ENCODE results near the gene GRHL3.
A peak's percentile ranks its signal among the peaks of the same experiment; 100 is the strongest.

GRHL3 gene

DNA sequence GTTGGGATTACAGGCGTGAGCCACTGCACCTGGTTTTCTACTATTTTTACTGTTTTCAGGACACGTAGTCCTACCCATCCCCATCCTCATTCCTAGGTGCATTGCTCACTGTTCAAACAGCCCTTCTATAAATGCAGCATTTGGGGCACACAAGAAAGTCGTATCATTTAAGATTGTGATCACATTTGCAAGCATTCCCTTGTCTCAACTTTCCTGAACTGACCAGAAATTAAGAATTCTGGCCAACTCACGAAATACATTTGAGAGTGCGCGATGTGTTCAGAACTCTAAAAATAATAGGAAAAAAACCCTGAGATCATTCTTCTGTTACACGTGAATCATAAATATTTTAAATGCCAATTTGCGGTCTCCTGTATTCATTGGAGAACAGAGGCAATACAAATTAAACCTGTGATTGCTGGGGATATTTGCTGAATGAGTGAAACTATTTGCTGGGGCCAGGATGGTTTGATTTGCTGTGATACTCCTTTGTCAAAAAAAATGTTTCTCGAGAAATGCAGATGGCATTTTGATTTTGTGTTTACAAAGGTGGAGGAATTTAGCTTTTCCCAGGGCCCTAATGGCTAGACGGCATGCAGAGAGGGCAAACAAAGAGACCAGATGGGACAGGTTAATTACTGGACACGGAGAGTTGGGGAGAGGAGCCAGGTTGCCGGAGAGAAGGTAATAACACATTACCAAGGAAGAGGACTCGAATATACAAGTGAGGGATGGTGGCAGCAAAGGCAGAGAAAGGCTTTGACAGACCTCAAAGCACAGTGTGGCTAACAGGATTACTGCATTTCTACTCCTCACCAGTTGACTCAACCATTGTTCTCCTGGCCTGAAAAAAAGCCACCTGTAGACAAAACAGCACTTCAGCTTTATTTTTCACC is 56.0 kb downstream of the GRHL3 start:
- no peak for DNase-seq (ENCODE audit: low read depth)

- DNase-seq (ENCODE audit: low read depth), result no peak
Observed at GRCh38 chr1:24379733-24380315, 60.7 kb downstream of the GRHL3 start.

DNA sequence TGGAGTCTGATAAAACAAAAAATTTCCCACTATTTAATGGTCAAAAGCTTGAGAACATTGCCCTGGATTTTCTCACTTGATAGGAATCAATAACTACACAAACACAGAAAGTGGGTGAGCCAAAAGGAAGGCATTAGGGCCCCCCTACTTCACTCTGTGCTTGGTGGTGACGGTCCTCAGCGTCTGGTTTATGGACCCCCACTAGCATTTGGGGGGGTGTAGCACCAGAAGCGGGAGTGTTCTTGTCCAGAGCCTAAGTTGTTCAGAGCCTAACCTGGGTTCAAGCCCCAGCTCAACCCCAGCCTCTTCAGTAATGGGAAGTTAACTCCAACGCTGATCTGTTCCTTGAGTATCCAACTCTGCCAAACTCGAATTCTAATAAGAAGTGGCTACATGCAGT is 61.4 kb downstream of the GRHL3 start:
- DNase-seq (ENCODE audit: low read depth), result no peak

DNA sequence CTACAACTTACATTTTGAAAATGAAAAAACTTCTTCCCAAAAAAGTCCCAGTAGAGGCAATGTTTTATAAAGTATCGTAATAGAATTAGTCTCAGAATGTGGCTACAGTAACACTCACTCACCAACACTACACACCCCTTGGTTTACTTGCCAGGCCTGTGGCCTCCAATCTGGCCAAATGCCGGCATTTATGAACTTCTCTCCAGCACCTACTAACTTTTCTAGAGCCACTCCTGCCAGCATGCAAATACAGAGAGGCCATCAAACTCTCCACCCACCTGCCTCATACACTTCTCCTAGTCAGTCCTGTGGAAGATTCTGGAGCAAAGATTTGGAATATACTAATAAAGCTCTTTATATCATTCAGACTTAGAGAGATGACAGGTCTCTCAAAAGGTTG is 62.1 kb downstream of the GRHL3 start:
- DNase-seq (ENCODE audit: low read depth), result no peak

GRCh38 chr1:24382165-24382577 is 63.0 kb downstream of the GRHL3 start:
- DNase-seq (ENCODE audit: low read depth), result no peak

DNA sequence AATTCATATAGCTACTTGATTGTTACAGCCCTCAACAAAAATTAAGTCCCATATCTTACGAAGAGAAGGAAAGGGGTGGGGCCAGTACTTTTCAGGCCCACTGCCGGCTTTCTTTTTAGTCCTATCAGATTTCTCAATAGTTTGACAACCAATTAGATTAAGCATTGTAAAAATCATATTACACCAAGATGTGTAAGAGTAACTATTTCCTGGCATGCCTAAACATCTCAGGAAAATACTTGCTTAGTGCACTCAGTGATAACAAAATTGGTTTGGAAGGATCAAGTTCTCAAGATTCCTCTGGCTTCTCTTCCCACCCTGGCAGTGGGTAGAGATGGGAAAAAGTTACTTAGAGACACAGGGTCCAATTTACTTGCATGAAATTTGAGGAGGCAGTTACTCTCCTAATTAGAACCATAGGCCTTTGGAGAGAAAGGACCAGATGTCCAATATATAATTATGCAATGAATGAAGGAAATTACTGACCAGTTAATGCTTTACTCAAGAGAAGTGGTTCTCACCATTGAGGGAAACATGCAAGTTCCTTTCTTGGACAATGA is 64.3 kb downstream of the GRHL3 start:
- DNase-seq (ENCODE audit: low read depth), result no peak

DNA sequence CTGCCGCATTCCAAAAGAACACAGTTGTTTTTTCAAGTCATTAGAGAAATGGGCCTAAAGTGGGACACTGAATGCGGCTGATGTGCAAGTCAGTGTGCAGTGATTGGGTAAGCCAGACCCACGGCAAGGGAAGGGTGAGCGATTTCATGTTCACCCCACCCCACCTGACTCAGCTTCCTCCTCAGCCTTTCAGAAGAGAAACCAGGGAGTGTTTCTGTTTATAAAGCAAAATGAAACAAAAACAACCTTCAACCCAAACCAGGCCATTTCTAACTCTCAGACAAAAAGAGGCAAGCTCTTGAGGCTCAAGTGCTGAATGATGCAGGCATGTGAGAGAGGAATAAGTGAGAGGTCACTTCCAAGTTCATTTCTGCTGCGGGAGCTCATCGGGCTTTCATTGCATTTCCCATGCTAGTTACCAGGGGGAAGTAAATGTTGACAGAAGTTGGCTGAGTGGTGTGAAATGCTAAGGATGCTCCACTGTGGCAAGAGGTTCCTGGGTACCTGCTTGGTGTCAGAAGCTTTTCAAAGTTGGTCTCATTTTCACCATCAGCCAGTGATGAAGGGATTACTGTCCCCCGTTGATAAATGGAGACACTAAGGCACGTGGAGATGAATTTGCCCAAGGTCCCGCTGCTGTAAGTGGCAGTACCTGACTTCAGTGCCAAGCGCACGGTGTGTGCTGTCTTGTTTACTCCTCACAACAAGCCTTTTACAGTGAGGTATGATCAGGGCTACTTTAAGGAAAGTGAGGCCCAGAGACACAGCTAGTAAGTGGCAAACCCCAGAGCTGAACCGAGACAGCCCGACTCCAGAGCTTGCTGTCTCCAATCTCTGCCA is 65.3 kb downstream of the GRHL3 start:
- no peak for DNase-seq (ENCODE audit: low read depth)

DNA sequence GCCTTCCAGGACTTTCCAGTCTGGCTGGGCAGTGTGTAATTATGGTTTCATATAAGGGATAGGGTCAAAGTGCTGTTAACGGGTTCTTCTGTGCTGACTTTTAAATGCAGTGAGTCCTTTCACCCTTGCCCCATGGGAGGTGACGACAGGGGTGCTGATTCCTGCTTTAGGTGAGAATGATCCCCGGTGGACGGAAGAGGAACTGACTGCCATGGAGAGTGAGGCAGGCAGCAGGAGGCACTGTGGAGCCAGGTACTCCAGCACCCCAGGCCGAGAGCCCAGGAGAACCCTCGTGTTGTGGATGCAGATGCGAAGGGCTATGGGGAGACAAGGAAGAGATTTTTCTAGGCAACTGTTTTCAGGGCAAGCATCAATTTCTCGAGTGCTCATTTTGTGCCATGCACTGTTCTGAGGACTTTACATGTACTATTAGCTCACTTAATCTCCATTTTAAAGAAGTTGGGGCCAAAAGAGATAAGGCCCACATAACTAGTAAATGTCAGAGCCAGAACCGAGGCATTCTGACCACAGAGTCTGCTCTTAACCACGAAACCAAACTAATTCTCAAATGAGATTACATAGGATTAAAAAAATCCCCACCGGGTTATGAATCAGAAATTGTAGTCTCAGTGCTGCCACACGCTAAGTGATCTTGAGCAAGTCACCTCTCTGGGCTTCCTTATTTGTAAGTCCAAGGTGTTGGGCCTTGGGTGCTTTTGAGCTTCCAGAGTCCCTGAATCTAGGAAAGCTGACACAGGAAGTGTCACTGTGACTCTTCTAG is 66.2 kb downstream of the GRHL3 start:
- DNase-seq (ENCODE audit: low read depth), result no peak

DNA sequence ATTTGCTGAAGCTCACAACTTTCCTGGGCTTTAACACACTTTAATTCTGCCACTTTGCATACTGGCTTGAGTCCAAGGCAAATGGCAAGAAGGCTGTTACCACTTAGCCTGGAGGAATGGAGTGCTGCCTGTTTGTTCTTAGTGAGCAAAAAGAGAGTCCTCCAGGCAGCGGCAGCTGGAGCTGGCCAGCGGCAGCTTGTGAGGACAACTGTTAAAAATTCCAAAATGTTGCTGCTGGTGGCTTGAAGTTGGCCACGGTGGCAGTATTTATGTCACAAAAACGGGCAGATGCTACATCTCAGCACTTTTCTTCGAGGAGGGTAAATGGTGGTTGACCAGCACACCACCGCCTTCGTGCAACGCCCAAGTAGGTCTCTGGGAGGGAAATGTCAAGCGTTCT is 67.1 kb downstream of the GRHL3 start:
- no peak for DNase-seq (ENCODE audit: low read depth)

DNA sequence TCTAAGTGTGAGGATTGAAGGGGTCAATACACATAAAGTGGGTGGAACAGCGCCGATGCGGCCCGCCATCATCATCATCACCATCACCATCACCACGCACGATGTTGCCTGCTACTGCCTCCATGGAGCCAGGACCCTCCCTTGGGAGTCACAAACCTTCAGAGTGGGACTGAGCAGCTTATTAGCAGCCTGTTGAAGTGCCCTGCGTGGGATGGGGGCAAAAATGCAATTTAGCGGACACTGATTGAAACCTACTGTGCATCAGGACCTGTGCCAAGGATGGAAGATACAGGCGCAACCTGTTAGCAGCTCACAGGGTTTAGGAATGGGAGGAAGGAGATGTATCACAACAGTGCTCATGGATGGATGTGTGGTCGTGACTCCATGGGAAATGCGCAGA is 67.8 kb downstream of the GRHL3 start:
- no peak for DNase-seq (ENCODE audit: low read depth)

GRCh38 chr1:24387636-24388175 is 68.5 kb downstream of the GRHL3 start:
- no peak for DNase-seq (ENCODE audit: low read depth)

- no peak for DNase-seq (ENCODE audit: low read depth)
Observed at GRCh38 chr1:24388331-24388885, 69.3 kb downstream of the GRHL3 start.

- DNase-seq (ENCODE audit: low read depth), result no peak
Observed at GRCh38 chr1:24389231-24389678, 70.1 kb downstream of the GRHL3 start.

GRCh38 chr1:24390924-24391782 is 72.0 kb downstream of the GRHL3 start:
- DNase-seq (ENCODE audit: low read depth), result peak; percentile 57

- DNase-seq (ENCODE audit: low read depth), result no peak
Observed at GRCh38 chr1:24391882-24392603, 72.9 kb downstream of the GRHL3 start.

GRCh38 chr1:24392604-24392946 is 73.4 kb downstream of the GRHL3 start:
- no peak for DNase-seq (ENCODE audit: low read depth)

- DNase-seq (ENCODE audit: low read depth), result no peak
Observed at GRCh38 chr1:24392982-24393650, 74.0 kb downstream of the GRHL3 start.

- DNase-seq (ENCODE audit: low read depth), result no peak
Observed at GRCh38 chr1:24393892-24394291, 74.7 kb downstream of the GRHL3 start.

DNA sequence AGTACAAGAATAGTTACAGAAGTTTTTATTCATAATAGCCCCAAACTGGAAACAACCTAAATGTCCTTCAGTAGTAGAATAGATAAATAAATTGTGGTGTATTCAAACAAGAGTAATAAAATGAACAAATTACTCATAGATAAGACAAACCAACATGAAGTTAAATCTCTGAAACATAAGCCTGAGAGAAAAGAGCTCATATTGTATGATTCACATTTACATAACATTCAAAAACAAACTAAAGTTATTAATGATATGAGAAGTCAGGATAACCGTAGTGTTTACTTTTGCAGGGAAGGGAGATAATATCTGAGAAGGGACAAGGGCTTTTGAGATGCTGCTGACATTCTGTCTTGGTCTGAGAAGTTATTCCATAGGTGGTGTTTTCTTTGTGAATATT is 80.9 kb downstream of the GRHL3 start:
- DNase-seq (ENCODE audit: low read depth), result no peak

Data from non-pigmented ciliary epithelial cell (primary cell).